Melanocyte of skin (primary cell): ENCODE measurements around the gene AKAP5. TPM values are rescaled to one million over a fixed set of nuclear protein-coding genes. Genes with fewer than 3 reads are reported as not detected.

Experiments used
- total RNA-seq, 2 donors: library from RNA; depleted of rRNA; stranded (reverse); fragments of >200 nt; gene quantifications; 2 replicates each; pipeline ENCODE4 v1.2.3, GENCODE V29; 2012

Gene AKAP5, protein sequence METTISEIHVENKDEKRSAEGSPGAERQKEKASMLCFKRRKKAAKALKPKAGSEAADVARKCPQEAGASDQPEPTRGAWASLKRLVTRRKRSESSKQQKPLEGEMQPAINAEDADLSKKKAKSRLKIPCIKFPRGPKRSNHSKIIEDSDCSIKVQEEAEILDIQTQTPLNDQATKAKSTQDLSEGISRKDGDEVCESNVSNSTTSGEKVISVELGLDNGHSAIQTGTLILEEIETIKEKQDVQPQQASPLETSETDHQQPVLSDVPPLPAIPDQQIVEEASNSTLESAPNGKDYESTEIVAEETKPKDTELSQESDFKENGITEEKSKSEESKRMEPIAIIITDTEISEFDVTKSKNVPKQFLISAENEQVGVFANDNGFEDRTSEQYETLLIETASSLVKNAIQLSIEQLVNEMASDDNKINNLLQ
- under 1 TPM; 0.33 to 0.34 TPM for total RNA-seq

DNA sequence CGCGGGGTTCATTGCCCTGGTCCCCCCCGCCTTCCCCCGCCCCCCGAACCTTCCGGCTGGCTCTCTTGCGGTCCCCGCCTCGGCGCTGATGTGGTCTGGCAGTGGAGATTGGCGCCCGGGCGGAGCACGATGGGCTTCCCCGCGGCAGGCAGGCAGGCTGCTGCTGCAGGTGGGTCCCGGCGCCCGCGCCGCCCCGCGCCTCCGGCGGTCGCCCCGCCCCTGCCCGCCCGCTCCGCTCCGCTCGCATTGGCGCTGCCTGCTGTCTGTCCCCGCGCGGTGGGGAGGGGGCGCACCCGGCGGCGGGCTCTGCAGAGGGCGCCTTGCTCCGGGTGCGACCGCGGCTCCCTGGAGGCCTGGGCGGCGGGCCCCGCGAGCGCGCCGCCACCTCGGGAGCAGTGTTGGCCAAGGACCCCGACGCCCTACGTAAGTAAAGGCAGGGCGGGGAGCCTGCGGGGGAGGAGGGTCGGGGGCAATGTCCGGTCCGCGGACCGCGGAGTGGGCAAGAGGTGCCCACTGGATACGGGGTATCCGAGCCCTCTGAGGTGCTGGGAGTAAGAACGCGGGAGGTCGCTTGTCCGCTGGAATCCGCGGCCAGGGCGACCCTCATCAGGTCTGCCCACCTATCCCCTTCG, at the start of gene AKAP5:
Gene AKAP5 (plus strand): TSS at position 309 of the 632 bp plus-strand sequence. CDS start 2,896 bp downstream, outside the sequence.

DNA sequence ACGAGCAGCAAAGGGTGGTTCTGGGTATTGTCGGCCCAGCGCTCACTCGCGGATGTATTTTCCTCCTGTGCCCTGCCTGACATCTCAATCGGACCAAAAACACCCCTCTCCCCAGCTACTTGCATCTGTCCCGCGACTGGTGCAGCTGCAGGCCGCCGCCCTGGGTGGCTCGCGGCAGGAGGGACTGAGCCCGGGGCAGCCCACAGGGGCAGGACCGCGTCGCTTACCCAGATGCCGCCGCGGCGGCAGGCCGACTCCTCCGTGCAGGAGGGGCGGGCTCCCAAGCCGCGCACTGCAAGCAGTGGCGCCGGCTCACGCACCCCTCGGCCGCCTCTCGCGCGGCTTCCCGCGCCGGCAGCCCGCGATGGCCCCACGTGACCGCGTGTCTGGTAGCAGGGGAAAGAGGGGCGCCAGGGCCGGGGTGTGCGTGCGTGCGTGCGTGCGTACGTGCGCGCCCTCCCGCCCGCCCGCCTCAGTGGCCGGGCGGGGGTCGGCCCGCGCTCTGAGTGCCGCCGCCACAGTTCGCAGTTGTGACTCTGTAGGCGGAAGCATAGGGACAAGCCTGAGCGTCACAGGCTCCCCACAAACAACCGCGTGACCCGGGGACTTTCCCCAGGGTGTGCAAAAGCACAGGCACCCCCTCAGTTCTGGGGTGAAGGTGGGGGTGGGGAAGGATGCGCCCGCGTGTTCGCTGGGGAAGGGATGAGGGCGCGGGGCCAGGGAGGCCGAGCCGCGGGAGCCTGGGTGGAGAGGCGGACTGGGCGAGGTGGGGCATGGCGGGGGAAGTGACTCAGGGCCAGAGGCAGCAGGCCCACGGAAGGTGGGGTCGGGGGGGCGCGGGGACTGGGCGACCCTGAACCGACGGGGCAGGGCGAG, 38.4 kb downstream of the AKAP5 start, which contains the start of gene ZBTB25:
Gene ZBTB25 (minus strand): TSS at position 405 of the 876 bp plus-strand sequence. CDS start 13,305 bp downstream, outside the sequence.

DNA sequence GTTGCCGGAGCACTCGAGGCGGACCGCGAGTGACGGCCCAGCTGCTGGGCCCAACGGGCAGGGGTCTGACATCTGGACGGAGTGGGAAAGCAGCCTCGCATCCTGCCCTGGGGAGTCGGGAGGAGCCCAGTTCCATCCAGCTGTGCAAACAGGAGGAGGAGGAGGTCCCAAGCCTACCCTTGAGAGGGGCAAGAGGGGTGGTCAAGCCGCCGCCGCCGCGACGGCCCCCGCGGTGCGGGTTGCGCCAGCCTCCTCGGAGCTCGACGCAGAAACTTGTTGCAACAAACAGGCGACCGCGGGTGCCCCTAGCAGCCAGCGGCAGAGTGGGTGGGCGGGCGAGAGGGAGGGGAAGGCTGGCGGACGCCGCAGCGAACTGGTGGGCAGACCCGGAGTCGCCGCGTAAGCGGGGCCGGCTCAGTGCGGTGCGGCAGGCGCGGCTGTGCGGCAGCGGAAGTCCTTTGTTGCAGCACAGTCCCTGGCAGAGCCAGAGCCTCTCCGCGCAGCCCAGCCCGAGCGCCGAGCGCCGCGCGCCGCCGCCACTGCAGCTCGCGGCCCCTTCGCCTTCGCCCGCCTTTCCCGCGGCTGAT, 39.1 kb downstream of the AKAP5 start, which contains the start of gene ZBTB1:
Gene ZBTB1 (plus strand): TSS at position 461 of the 587 bp plus-strand sequence. CDS start 16,735 bp downstream, outside the sequence.

Other genes starting within 250 kb of the AKAP5 start
- gene ESR2, start 171.1 kb upstream of the AKAP5 start, total RNA-seq, result 10 to 100 TPM; 14.8 to 39.6 TPM
- 100 to 1,000 TPM in 1 of 2 donors, 10 to 100 TPM in 1; 46.1 to 111 TPM for gene MTHFD1, start 77.1 kb upstream of the AKAP5 start, total RNA-seq
- 1 to 10 TPM; 6.3 to 7.6 TPM for gene ZBTB25, start 38.3 kb downstream of the AKAP5 start, total RNA-seq
- gene ZBTB1, start 39.3 kb downstream of the AKAP5 start, total RNA-seq, result 10 to 100 TPM; 29.0 to 38.2 TPM
- gene HSPA2, start 75.2 kb downstream of the AKAP5 start, total RNA-seq, result 10 to 100 TPM in 1 of 2 donors, 1 to 10 TPM in 1; 8.9 to 24.6 TPM
- 1 to 10 TPM; 1.0 to 1.3 TPM for gene PPP1R36, start 84.5 kb downstream of the AKAP5 start, total RNA-seq
- 10 to 100 TPM; 49.0 to 53.7 TPM for gene PLEKHG3, start 238.9 kb downstream of the AKAP5 start, total RNA-seq